Neuron (in vitro differentiated cells): ENCODE measurements around the gene NIPAL4.
"Not testable (repeated sequence)": the region's sequence is repeated elsewhere in the genome, so short reads cannot be mapped to it uniquely, and the experiment has no call there.

ENCODE experiments used
- H2AFZ ChIP-seq: one replicate; pipeline ENCODE4 v1.6.1; 2013; ENCODE audit warnings: low read depth, mild to moderate bottlenecking, inconsistent platforms, low read length, moderate library complexity
- H3K27me3 ChIP-seq: one replicate; pipeline ENCODE4 v1.6.1; 2013; ENCODE audit warnings: low read length; ENCODE audit not compliant: insufficient read depth
- H3K36me3 ChIP-seq: one replicate; pipeline ENCODE4 v1.6.1; 2013; ENCODE audit warnings: low read length; ENCODE audit not compliant: insufficient read depth
- H3K4me1 ChIP-seq: one replicate; pipeline ENCODE4 v1.6.1; 2013; ENCODE audit warnings: low read length; ENCODE audit not compliant: insufficient read depth
- H3K4me3 ChIP-seq: 2 replicates; pipeline ENCODE4 v1.5.1; 2013; ENCODE audit warnings: mild to moderate bottlenecking, low read length, moderate library complexity
- H3K9me3 ChIP-seq: one replicate; pipeline ENCODE4 v1.6.1; 2013; ENCODE audit warnings: low read length

NIPAL4 gene

DNA sequence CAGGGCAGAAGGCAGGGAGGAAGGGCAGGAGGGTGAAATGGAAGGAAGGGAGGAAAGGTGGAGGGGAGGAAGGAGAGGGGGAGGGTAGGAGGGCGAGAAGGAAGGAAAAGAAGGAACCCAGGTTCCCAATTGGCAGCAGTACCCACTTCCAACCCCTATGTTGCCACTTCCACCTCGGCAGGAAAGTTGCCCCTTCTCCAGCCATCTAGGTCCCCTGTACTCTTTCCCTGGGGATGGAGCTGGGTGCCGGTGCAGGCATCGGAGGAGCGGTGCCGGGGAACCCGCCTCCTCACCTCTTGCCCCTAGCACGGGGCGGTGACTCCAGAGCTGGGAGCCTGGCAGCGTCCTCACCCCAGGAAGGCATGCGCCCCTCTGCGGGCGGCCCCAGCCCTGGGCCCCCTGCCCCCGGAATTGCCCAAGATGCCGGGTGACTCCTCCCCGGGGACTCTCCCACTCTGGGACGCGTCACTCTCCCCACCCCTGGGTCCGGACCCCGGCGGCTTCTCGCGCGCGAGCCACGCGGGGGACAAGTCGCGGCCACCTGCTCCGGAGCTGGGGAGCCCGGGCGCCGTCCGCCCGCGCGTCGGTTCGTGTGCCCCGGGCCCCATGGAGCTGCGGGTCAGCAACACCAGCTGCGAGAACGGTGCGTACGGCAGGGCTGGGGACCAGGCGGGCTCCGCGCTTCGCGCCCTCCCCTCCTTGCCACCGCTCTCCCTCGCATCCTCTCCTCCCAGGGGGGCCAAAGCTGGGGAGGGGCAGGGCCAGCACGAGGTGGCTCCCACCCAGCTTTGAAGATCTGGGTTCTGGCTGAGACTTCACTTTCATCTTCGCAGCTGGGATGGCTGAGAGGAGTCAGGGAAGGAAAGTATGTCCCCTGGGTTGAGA, at the start of gene NIPAL4:
Gene NIPAL4, plus strand, starts transcription at position 499 of the 885 bp plus-strand sequence. Its CDS starts 108 bp downstream, at position 607.
- H2AFZ ChIP-seq, result no peak within 1 kb of the TSS
- no peak within 1 kb of the TSS for H3K4me3 ChIP-seq
- no peaks in the 10 kb centered on the region for H3K9me3 ChIP-seq
- H3K27me3 ChIP-seq, result peaks cover 34% of the 10 kb centered on the region
- H3K36me3 ChIP-seq, result no peaks in the 10 kb centered on the region
- peaks cover 3% of the 10 kb centered on the region for H3K4me1 ChIP-seq

DNA sequence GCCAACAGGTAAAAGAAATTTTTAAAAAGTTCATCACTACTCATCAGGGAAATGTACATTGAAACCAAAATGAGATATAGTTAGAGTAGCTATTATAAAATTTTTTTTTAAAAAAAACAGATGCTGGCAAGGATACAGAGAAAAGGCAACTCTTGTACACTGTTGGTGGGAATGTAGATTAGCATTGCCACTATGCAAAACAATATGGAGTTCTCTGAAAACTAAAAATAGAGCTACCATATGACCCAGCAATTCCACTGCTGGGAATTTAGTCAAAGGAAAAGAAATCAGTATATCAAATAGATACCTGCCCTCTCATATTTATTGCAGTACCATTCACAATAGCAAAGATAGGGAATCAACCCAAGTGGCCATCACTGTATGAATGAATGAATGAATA, 44.2 kb upstream of the NIPAL4 start:
- Histone ChIP-seq H3K4me1 (no peaks in the 10 kb centered on the region), H3K36me3 (no peaks in the 10 kb centered on the region), H3K27me3 (no peaks in the 10 kb centered on the region), H3K9me3 (no peaks in the 10 kb centered on the region), H3K4me3 (no peak overlapping the region), H2AFZ (no peak overlapping the region)

DNA sequence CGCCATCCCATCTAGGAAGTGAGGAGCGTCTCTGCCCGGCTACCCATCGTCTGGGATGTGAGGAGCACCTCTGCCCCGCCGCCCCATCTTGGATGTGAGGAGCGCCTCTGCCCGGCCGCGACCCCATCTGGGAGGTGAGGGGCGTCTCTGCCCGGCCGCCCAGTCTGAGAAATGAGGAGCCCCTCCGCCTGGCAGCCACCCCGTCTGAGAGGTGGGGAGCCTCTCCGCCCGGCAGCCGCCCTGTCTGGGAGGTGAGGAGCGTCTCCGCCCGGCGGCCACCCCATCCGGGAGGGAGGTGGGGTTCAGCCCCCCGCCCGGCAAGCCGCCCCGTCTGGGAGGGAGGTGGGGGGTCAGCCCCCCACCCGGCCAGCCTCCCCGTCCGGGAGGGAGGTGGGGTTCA, 40.5 kb upstream of the NIPAL4 start:
- H3K27me3 ChIP-seq, H3K9me3 ChIP-seq, H2AFZ ChIP-seq, H3K36me3 ChIP-seq, H3K4me1 ChIP-seq, H3K4me3 ChIP-seq: not testable (repeated sequence)

DNA sequence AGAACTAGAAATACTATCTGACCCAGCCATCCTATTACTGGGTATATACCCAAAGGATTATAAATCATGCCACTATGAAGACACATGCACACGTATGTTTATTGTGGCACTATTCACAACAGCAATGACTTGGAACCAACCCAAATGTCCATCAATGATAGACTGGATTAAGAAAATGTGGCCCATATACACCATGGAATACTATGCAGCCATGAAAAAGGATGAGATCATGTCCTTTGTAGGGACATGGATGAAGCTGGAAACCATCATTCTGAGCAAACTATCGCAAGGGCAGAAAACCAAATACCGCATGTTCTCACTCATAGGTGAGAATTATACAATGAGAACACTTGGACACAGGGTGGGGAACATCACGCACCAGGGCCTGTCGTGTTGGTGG, 30.1 kb upstream of the NIPAL4 start:
- not testable (repeated sequence) for H3K36me3 ChIP-seq, H3K4me3 ChIP-seq, H2AFZ ChIP-seq, H3K4me1 ChIP-seq, H3K27me3 ChIP-seq, H3K9me3 ChIP-seq

DNA sequence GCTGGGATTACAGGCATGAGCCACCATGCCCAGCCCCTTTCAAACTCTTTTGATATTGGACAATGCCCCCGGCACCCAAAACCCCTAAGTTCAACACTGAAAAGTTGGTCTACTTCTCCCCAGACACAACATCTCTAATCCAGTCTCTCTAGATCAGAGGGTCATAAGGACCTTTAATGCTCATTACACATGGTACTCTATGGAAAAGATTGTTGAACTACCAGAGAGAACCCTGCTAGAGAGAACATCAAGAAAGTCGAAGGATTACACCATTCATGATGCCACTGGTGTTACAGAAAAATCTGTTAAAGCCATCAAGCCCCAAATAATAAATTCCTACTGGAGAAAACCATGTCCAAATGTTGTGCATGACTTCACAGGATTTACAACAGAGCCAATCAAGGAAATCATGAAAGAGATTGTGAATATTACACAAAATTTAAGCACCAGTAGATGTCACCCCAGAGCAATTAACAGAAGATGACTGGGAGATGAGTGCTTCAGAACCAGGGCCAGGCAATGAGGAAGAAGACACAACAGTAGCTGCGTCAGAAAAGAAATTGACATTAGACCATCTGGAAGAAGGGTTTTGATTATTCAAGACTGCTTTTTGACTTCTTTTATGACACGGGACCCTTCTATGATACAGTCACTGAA, 28.3 kb upstream of the NIPAL4 start:
- no peak overlapping the region for H2AFZ ChIP-seq
- no peak overlapping the region for H3K4me3 ChIP-seq
- no peaks in the 10 kb centered on the region for H3K36me3 ChIP-seq
- no peaks in the 10 kb centered on the region for H3K4me1 ChIP-seq
- H3K9me3 ChIP-seq, result no peaks in the 10 kb centered on the region
- no peaks in the 10 kb centered on the region for H3K27me3 ChIP-seq

DNA sequence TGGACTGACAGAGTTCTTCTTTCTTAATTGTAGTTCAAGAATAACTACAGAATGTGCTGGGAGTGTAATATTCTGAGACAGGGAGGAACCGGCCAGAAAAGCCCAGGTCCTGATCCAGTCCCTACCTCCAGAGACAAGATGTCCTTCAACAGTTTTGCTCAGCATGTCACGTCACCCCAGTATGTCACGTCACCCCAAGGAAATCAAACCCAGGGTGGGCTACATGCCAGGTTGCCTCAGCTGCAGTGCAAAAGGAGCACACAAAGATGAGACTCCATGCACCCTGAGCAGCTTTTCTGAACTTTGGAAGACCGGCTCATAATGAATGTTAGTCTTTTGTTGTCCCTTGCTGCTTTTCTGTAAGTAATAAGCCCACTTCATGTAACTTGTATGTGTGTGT, 25.9 kb upstream of the NIPAL4 start:
- Histone ChIP-seq H3K4me1 (no peaks in the 10 kb centered on the region), H3K4me3 (no peak overlapping the region), H3K9me3 (no peaks in the 10 kb centered on the region), H3K27me3 (no peaks in the 10 kb centered on the region), H3K36me3 (no peaks in the 10 kb centered on the region), H2AFZ (no peak overlapping the region)

DNA sequence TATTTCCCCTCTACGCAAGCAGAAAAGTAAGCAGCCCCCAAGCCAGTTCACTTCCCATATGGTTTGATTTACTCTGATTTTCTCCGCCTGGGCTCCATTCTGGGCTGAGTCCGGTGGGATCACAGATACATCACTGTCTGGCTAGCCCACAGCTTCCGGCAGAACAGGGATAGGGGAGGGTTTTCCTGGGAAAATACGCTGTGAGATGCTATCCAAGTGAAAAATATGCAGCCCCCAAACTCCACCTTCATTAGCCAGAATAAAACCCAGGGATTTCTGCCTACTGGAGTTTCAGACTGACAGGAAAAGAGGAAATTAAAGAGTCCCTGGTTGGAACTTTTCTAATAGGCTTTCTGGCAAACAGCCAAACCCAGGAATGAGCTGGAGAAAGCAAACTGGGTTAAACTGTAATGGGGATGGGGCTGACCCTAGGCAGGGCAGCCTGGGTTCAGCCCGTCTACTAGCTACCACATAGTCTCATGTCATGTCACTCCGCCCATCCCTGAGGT, 16.9 kb upstream of the NIPAL4 start:
- Histone ChIP-seq H2AFZ (no peak overlapping the region), H3K36me3 (no peaks in the 10 kb centered on the region), H3K4me3 (no peak overlapping the region), H3K9me3 (no peaks in the 10 kb centered on the region), H3K27me3 (peaks cover 2% of the 10 kb centered on the region), H3K4me1 (no peaks in the 10 kb centered on the region)

DNA sequence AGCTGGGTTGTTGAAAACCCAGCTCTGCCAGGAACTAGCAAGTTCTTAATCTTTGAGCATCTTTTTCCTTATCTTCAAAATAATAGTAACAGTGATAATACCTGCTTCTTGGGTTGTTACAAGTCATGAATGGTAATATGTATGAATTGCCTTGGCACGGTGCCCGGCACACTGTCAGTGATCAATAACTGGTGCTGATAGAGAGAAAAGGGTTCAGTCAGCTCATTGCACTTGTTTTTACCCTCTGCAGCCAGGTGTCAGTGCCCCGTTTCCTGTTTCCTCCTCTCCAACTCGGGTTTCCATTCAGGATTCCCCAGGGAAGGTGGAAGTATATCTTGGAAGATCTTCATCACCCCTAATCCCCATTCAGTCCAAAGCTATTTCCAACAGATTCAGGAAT, 15.8 kb upstream of the NIPAL4 start:
- H3K4me3 ChIP-seq, result no peak overlapping the region
- no peaks in the 10 kb centered on the region for H3K9me3 ChIP-seq

DNA sequence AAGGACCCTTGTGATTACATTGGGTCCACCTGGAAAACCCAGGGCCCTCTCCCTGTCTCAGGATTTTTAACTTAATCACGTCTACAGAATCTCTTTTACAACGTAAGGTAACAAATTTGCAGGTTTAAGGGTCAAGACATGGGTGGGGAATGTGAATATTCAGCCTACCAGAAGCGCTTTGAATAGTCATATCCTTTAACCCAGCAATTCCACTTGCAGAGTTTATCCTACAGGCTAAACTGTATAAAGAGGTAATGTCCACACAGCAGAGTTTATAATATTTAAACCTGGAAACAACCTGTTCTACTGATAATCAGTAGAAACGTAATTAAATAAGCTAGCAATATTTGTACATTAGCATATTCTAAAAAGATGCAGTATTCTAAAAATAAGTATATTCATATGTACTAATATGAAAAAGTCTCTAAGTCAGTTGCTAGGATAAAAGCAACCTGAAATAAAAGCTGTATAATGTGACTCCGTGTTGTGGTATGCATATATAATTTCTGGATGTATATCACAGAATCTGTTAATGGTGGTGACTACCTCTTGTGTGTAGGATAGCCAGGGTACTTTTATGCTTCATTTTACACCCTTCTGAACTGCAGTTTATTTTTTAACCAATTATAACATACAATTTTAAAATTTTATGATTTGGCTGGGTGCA, 14.1 kb upstream of the NIPAL4 start:
- Histone ChIP-seq H2AFZ (no peak overlapping the region), H3K27me3 (peaks cover 2% of the 10 kb centered on the region), H3K36me3 (no peaks in the 10 kb centered on the region), H3K4me3 (no peak overlapping the region), H3K9me3 (no peaks in the 10 kb centered on the region), H3K4me1 (no peaks in the 10 kb centered on the region)

More for the DNA sequence above, 15.8 kb upstream of the NIPAL4 start:
- H3K4me1 ChIP-seq, result no peaks in the 10 kb centered on the region
- no peaks in the 10 kb centered on the region for H3K36me3 ChIP-seq
- peaks cover 2% of the 10 kb centered on the region for H3K27me3 ChIP-seq
- no peak overlapping the region for H2AFZ ChIP-seq

DNA sequence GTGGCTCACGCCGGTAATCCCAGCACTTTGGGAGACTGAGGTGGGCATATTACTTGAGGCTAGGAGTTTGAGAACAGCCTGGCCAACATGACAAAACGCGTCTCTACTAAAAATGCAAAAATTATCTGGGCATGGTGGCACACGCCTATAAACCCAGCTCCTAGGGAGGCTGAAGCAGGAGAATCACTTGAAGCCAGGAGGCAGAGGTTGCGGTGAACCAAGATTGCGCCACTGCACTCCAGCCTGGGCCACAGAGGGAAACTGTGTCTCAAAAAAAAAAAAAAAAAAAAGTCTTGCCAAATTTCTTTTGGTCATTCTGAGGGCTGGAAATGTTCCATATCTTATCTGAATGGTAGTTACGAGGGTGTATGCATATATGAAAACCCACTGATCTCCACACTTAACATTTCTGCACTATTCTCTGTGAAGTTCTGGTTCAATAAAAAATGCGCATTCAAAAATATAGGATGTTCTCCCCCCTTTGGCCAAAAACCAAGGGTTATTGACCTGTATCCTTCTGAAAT, 13.5 kb upstream of the NIPAL4 start:
- no peak overlapping the region for H2AFZ ChIP-seq
- no peaks in the 10 kb centered on the region for H3K4me1 ChIP-seq
- H3K9me3 ChIP-seq, result no peaks in the 10 kb centered on the region
- H3K36me3 ChIP-seq, result no peaks in the 10 kb centered on the region
- H3K4me3 ChIP-seq, result no peak overlapping the region
- H3K27me3 ChIP-seq, result peaks cover 2% of the 10 kb centered on the region

DNA sequence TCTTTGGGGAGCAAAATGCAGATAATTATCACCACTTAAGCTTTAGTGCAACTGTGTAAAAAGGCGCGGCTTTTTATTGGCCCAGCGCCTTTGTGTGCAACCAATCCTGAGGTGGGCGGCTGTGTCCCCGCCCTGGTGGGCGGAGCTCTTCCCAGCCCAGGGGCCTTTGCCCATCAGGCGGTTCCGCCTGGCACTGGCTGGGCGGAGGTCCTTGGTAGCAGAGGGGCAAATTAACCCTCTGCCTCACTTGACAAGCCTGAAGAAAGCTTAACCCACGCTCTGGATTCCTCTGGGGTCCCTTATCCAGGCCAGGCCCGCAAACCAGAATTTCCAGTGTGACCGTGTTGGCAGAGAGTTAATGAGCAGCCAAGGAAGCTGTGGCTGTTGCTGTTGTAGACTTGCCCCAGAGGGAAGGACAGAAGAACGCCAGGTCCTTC, 12.8 kb upstream of the NIPAL4 start:
- Histone ChIP-seq H2AFZ (no peak overlapping the region), H3K36me3 (no peaks in the 10 kb centered on the region), H3K27me3 (peaks cover 2% of the 10 kb centered on the region), H3K4me1 (no peaks in the 10 kb centered on the region), H3K4me3 (no peak overlapping the region), H3K9me3 (no peaks in the 10 kb centered on the region)

DNA sequence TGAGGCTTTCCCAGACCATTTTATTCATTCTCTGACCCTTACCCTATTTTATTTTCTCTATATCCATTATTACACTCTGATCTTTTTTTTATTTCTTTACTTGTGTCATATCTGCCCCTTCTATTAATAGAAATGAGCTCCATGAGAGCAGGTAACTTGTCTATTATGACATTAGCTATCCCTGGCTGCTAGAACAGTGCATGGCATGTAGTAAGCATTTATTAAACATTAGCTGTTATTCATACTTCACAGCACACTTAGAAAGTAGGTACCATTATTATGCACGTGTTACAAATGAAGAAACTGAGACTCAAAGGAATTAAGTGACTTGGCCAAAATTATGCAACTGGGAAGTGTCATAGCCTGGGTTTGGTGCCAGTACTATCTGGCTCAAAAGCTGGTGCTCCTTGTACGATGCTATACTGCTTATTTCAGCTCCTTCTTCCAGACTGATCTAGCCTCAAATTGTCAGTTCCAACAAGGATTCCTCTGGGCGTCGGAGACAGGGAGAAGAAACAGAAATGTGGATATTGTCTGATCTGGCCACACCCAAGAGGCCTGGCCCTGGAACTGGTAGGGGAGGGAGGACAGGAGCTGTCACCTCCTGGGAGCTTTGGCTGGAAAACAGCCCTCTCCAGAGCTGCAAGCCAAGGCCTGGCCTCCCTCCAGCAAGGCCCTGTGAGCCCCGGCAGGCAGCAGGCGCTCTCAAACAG, 10.8 kb upstream of the NIPAL4 start:
- Histone ChIP-seq H3K27me3 (peaks cover 2% of the 10 kb centered on the region), H3K4me1 (no peaks in the 10 kb centered on the region), H3K36me3 (no peaks in the 10 kb centered on the region), H3K9me3 (no peaks in the 10 kb centered on the region), H3K4me3 (no peak overlapping the region), H2AFZ (no peak overlapping the region)
